ENCODE data around the gene MRPL9.
"Not testable (repeated sequence)": the region's sequence is repeated elsewhere in the genome, so short reads cannot be mapped to it uniquely, and the experiment has no call there.

MRPL9 gene

GRCh38 chr1:151774256-151774922, 11.1 kb upstream of the MRPL9 start:
- DNase-seq (ENCODE audit: insufficient read length, low spot score) (no peak), FAIRE-seq (no peak)
- TF ChIP-seq, protein P1, sequence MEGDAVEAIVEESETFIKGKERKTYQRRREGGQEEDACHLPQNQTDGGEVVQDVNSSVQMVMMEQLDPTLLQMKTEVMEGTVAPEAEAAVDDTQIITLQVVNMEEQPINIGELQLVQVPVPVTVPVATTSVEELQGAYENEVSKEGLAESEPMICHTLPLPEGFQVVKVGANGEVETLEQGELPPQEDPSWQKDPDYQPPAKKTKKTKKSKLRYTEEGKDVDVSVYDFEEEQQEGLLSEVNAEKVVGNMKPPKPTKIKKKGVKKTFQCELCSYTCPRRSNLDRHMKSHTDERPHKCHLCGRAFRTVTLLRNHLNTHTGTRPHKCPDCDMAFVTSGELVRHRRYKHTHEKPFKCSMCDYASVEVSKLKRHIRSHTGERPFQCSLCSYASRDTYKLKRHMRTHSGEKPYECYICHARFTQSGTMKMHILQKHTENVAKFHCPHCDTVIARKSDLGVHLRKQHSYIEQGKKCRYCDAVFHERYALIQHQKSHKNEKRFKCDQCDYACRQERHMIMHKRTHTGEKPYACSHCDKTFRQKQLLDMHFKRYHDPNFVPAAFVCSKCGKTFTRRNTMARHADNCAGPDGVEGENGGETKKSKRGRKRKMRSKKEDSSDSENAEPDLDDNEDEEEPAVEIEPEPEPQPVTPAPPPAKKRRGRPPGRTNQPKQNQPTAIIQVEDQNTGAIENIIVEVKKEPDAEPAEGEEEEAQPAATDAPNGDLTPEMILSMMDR (IDR thresholded peaks at IDR 0.05; ENCODE audit: insufficient read depth, missing control alignments) = no peak

- FAIRE-seq (no peak), DNase-seq (ENCODE audit: insufficient read length, low spot score) (no peak)
- TF ChIP-seq, protein P1 (IDR thresholded peaks at IDR 0.05; ENCODE audit: insufficient read depth, missing control alignments) = no peak
Measured at GRCh38 chr1:151773702-151774101, 10.4 kb upstream of the MRPL9 start.

DNA sequence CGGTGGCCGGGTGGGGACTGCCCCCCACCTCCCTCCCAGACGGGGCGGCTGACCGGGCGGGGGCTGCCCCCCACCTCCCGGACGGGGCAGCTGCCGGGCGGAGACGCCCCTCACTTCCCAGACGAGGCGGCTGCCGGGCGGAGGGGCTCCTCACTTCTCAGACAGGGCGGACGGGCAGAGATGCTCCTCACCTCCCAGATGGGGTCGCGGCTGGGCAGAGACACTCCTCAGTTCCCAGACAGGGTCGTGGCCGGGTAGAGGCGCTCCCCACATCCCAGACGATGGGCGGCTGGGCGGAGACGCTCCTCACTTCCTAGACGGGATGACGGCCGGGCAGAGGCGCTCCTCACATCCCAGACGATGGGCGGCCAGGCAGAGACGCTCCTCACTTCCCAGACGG, 6.0 kb upstream of the MRPL9 start:
- DNase-seq (ENCODE audit: insufficient read length, low spot score); FAIRE-seq: not testable (repeated sequence)

GRCh38 chr1:151768351-151769066, 5.2 kb upstream of the MRPL9 start:
- FAIRE-seq; DNase-seq (ENCODE audit: insufficient read length, low spot score): not testable (repeated sequence)

DNA sequence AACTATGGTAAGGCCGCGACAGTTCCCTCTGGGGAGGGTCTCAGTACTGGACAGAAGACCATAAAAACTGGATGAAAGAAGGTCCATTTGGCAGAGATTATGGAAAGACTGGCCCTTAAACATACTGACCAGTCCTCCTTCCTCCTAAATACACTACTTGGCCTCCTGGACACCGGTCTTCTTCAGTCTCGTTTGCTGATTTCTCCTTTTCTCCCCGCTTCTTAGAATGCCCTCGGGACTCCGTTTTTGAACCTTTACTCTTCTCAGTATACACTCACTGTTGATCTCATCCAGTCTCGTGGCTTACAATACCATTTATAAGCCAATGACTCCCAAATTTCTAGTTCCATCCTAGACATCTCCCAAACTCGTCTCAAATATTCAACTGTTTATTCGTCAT, 694 bp upstream of the MRPL9 start:
- TF ChIP-seq, protein P1 (IDR thresholded peaks at IDR 0.05; ENCODE audit: insufficient read depth, missing control alignments) = no peak
- DNase-seq (ENCODE audit: insufficient read length, low spot score) (no peak), FAIRE-seq (peak; percentile 60)

DNA sequence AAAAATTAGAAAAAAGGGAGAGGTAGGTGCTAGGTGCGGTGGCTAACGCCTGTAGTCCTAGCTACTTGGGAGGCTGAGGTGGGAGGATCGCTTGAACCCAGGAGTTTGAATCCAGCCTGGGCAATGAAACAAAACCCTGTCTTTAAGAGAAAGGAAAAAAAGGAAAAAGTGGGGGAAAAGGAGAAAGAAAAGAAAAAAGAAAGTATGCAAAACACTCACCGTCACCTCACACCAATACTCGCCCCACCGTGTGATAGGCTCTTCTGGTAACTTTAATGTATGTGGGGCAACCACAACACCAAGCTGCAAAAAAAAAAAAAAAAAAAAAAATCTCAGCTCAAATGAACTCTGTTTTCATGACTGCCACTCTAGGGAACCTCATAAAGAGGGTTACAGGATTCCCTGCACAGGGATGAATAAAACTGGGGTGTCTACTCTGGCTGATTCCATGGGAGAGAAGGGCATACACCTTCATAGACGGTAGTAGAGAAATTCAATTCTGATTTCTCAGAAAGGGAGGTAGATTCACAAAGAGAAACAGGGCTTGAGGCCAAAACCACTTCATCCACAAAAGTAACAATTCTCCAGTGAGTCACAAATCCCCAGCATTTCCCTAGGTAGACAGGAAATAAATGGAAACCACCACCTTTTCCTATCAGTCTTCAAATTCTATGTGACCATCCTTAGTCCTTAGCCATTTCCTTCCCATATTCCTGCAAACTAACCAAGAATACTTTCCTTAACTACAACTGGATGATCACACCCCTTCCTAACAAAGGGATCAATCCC, 2.5 kb downstream of the MRPL9 start:
- DNase-seq (ENCODE audit: insufficient read length, low spot score) = no peak
- TF ChIP-seq, protein P1 (IDR thresholded peaks at IDR 0.05; ENCODE audit: insufficient read depth, missing control alignments) = no peak

DNA sequence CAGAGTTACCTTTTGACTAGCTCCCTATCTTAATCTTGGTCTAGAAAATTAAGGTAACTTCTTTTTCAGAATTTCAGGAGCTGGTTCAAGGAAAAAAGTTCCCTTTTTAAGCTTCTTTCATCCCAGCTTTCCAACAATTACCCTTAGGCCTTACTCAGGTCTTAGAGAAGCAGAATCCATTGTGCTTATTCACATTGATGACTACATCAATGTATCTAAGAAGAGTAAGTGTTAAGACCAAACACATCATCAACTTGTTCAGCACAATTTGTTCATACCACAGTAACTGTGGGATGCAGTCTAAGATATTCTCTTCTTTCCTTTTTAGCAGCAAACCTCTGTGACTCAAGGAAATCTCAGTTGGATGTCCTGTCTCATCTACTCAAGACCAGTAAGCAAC, 4.1 kb downstream of the MRPL9 start:
- no peak for FAIRE-seq
- no peak for DNase-seq (ENCODE audit: insufficient read length, low spot score)
- TF ChIP-seq, protein P1 (IDR thresholded peaks at IDR 0.05; ENCODE audit: insufficient read depth, missing control alignments) = no peak

More for the DNA sequence above, 2.5 kb downstream of the MRPL9 start:
- no peak for FAIRE-seq

DNA sequence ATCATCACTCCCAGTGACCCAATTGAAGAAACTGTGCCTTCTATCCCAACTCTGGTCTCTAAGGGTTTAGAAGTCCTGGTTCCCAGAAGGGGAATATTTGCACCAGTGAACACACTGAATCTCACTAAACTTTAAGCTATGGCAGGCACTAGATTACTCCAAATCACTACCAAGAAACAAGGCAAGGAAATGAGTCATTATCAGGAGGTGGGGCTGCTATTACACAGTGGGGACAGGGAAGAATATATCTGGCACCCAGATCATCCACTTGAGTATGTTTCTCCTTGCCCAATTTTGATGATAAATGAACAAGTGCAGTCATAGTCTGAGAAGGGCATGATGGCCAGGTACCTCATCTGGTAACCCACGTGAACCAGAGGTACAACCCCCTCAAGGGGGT, 7.0 kb downstream of the MRPL9 start:
- DNase-seq (ENCODE audit: insufficient read length, low spot score) = no peak
- FAIRE-seq = no peak

More for the DNA sequence above, 7.0 kb downstream of the MRPL9 start:
- TF ChIP-seq, protein P1 (IDR thresholded peaks at IDR 0.05; ENCODE audit: insufficient read depth, missing control alignments) = no peak
